Stomach (tissue), 8 donors: ENCODE results near the gene TNS2. TPM values are rescaled to one million over a fixed set of nuclear protein-coding genes. Genes with fewer than 3 reads are reported as not detected.

Experiments
- polyA plus RNA-seq, 3 donors: library from polyadenylated mRNA; stranded (reverse); fragments of 200-250 nt; gene quantifications; one replicate each; pipeline ENCODE4 v1.2.3, GENCODE V29; 2013
- small RNA-seq, 4 donors: library from RNA; depleted of rRNA; stranded (forward); fragments of <200 nt; gene quantifications; one replicate each; pipeline ENCODE3, GENCODE V24; 2016
- total RNA-seq, 5 donors: library from RNA; depleted of rRNA; stranded (reverse); fragments of >200 nt; gene quantifications; one replicate each; pipeline versions ENCODE4 v1.1.0 to v1.2.3, GENCODE V29; 2014 to 2016
- donor health status: healthy with polysubstance abuse.
- donor health status: Bipolar disorder and iron deficiency.
- donor health status: healthy.

The TNS2 gene
- total and polyA plus RNA-seq, 8 donors, result 38.5 to 164 (median 73.7) TPM

Small RNAs within 50 kb of the gene (small RNA-seq; reads per million reads assigned to genes)
- gene MIR6757, result 0 reads per million in 4 donors

Other genes with a start within 250 kb of the TNS2 start
- gene KRT4, start 235.9 kb upstream of the TNS2 start, total RNA-seq, result 1 to 10 TPM in 2 of 5 donors, not detected in 3; 5.1 to 8.0 TPM
- 1,000 to 10,000 TPM in 1 of 3 donors, 10 to 100 TPM in 1, not detected in 1; 14.4 to 2,693 TPM for gene KRT4, start 235.9 kb upstream of the TNS2 start, polyA plus RNA-seq
- gene KRT79, start 215.8 kb upstream of the TNS2 start, total RNA-seq, result not detected
- gene KRT79, start 215.8 kb upstream of the TNS2 start, polyA plus RNA-seq, result under 1 TPM in 1 of 3 donors, not detected in 2; 0.15 TPM
- under 1 TPM in 1 of 5 donors, not detected in 4; 0.73 TPM for gene KRT78, start 201.1 kb upstream of the TNS2 start, total RNA-seq
- gene KRT78, start 201.1 kb upstream of the TNS2 start, polyA plus RNA-seq, result 10 to 100 TPM in 1 of 3 donors, under 1 TPM in 1, not detected in 1; 0.76 to 98.0 TPM
- 1,000 to 10,000 TPM in 1 of 5 donors, 100 to 1,000 TPM in 3, 10 to 100 TPM in 1; 71.2 to 1,740 (median 566) TPM for gene KRT8, start 145.0 kb upstream of the TNS2 start, total RNA-seq
- 1,000 to 10,000 TPM in 1 of 3 donors, 100 to 1,000 TPM in 2; 361 to 1,687 (median 767) TPM for gene KRT8, start 145.0 kb upstream of the TNS2 start, polyA plus RNA-seq
- 100 to 1,000 TPM in 4 of 5 donors, 10 to 100 TPM in 1; 68.3 to 648 (median 309) TPM for gene KRT18, start 100.9 kb upstream of the TNS2 start, total RNA-seq
- 100 to 1,000 TPM; 369 to 525 (median 391) TPM for gene KRT18, start 100.9 kb upstream of the TNS2 start, polyA plus RNA-seq
- 100 to 1,000 TPM; 319 to 833 (median 400) TPM for gene EIF4B, start 43.6 kb upstream of the TNS2 start, total RNA-seq
- 100 to 1,000 TPM; 101 to 262 (median 179) TPM for gene EIF4B, start 43.6 kb upstream of the TNS2 start, polyA plus RNA-seq
- gene SPRYD3, start 29.3 kb downstream of the TNS2 start, total RNA-seq, result 10 to 100 TPM; 17.8 to 99.8 (median 50.9) TPM
- gene SPRYD3, start 29.3 kb downstream of the TNS2 start, polyA plus RNA-seq, result 10 to 100 TPM; 26.3 to 30.5 (median 29.8) TPM
- gene IGFBP6, start 47.6 kb downstream of the TNS2 start, total RNA-seq, result 100 to 1,000 TPM in 2 of 5 donors, 10 to 100 TPM in 3; 22.6 to 388 (median 95.1) TPM
- gene IGFBP6, start 47.6 kb downstream of the TNS2 start, polyA plus RNA-seq, result 100 to 1,000 TPM in 1 of 3 donors, 10 to 100 TPM in 2; 30.6 to 124 (median 54.7) TPM
- gene SOAT2, start 53.4 kb downstream of the TNS2 start, total RNA-seq, result under 1 TPM in 1 of 5 donors, not detected in 4; 0.92 TPM
- under 1 TPM in 1 of 3 donors, not detected in 2; 0.28 TPM for gene SOAT2, start 53.4 kb downstream of the TNS2 start, polyA plus RNA-seq
- 10 to 100 TPM in 3 of 5 donors, 1 to 10 TPM in 2; 4.1 to 37.5 (median 10.3) TPM for gene ZNF740, start 130.7 kb downstream of the TNS2 start, total RNA-seq
- 1 to 10 TPM; 4.0 to 4.9 (median 4.1) TPM for gene ZNF740, start 130.7 kb downstream of the TNS2 start, polyA plus RNA-seq
- 100 to 1,000 TPM in 2 of 5 donors, 10 to 100 TPM in 3; 30.3 to 334 (median 38.9) TPM for gene CSAD, start 130.9 kb downstream of the TNS2 start, total RNA-seq
- 10 to 100 TPM in 1 of 3 donors, 1 to 10 TPM in 2; 4.6 to 52.6 (median 5.7) TPM for gene CSAD, start 130.9 kb downstream of the TNS2 start, polyA plus RNA-seq
- 10 to 100 TPM in 1 of 5 donors, 1 to 10 TPM in 2, not detected in 2; 4.6 to 29.5 (median 5.7) TPM for gene ITGB7, start 157.2 kb downstream of the TNS2 start, total RNA-seq
- gene ITGB7, start 157.2 kb downstream of the TNS2 start, polyA plus RNA-seq, result 1 to 10 TPM in 2 of 3 donors, under 1 TPM in 1; 0.56 to 3.8 (median 1.7) TPM
- gene RARG, start 182.1 kb downstream of the TNS2 start, total RNA-seq, result 10 to 100 TPM in 2 of 5 donors, 1 to 10 TPM in 3; 2.0 to 26.5 (median 9.5) TPM
- 10 to 100 TPM in 1 of 3 donors, 1 to 10 TPM in 2; 4.9 to 37.7 (median 9.6) TPM for gene RARG, start 182.1 kb downstream of the TNS2 start, polyA plus RNA-seq
- gene ESPL1, start 218.2 kb downstream of the TNS2 start, total RNA-seq, result 10 to 100 TPM in 1 of 5 donors, 1 to 10 TPM in 4; 3.3 to 43.2 (median 6.6) TPM
- 10 to 100 TPM in 1 of 3 donors, under 1 TPM in 2; 0.15 to 13.1 (median 0.75) TPM for gene ESPL1, start 218.2 kb downstream of the TNS2 start, polyA plus RNA-seq
- gene PFDN5, start 245.5 kb downstream of the TNS2 start, total RNA-seq, result 100 to 1,000 TPM; 207 to 623 (median 288) TPM
- 1,000 to 10,000 TPM; 1,294 to 1,886 (median 1,325) TPM for gene PFDN5, start 245.5 kb downstream of the TNS2 start, polyA plus RNA-seq
- gene MYG1, start 249.6 kb downstream of the TNS2 start, total RNA-seq, result 10 to 100 TPM; 16.0 to 33.9 (median 29.0) TPM
- gene MYG1, start 249.6 kb downstream of the TNS2 start, polyA plus RNA-seq, result 100 to 1,000 TPM in 1 of 3 donors, 10 to 100 TPM in 2; 89.5 to 120 (median 98.5) TPM